Lung microvascular endothelial cell (primary cell): ENCODE results near the gene TLE1. TPM values are rescaled to one million over a fixed set of nuclear protein-coding genes. Genes with fewer than 3 reads are reported as not detected.

Source experiments
- DNase-seq, 2 donors: peaks; one replicate each; pipeline versions ENCODE4 v3.0.0 to v3.0.0-alpha.2; 2010; ENCODE audit warnings: low read depth in 2 of 2
- total RNA-seq: library from RNA; depleted of rRNA; stranded (reverse); fragments of >200 nt; gene quantifications from 2 replicates; pipeline ENCODE4 v1.2.1, GENCODE V29; 2014

TLE1 gene
- total RNA-seq, 1 donor from 2014 or later: 96.4 TPM

DNA sequence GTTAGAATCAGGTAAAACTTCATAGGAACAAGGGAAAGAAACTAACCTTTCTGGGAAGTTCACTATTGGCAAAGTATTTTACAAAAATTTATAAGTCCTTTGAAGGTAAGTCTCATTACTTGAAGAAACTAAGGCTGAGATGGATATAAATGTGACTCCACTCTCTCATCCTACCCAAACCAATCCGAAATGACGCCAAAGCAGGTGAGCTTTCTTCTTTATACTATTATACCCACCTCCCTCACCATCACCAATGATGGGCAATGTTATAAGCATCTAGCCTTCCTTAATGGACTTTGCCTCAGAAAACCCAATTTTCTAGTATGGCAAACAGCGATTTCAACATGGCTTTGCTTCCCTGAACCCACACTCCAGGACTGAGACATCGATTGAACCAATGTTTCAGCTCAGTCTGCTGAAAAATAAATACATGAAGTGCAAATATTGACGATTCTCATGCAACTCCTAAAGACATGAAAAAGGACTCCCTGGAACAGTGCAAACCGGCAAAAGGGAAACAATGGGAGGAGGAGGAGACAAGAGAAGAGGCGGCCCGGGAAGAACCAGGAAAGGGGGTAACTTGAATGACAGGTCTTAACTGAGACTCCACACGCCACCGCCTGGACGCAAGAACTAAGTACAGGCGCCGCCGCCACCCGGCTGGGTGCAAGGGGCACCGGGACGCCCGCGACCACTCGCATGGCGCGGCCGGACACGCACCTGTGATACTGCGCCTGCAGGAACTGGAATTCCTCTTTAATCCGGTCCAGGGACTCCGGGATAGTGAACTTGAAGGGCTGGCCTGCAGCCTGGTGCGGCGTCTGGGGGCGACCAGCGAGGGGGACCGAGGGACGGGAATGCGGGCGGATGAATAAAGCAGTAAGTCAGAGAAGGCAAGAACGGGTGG is 2.5 kb downstream of the TLE1 start:
- DNase-seq: peak; percentile 89 to 94

DNA sequence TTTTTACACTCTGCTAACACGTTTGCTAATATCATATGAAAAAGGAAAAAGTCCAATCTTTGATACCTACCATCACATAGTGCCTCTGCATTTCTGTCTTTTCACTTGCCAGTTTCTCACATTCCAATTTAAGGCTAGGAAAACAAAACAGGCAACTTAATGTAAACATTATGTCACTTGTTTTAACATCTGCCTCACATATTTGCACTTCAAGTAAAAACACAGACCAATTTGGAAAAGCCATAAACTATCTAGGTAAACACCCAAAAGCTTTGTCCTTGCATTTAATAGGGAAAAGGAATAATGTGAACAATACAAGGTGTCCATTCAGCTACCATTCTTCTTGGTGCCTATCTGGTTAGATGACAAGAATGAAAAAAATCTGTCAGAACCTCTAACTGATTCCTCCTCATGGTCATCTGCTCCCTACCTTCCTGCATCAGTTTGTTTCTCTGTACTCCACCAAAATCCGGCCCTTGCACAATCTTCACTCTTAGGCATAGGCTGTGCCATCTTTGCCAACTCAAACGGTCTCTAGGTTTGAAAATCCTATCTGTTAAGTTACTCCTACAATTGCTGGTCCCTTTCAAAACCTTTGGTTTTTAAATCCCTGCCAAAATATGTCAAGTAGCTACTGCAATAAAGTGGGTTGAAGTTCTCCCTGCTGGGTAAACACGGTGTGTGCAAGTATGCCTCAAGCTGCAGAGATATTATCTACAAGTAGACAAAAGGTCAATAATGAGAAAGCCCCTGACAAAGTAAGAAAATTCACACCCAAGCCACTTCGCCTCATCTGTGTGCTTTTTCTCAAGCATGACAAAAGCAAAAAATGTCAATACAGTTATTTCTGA is 3.4 kb downstream of the TLE1 start:
- DNase-seq: peak in 1 of 2 donors; percentile 45

DNA sequence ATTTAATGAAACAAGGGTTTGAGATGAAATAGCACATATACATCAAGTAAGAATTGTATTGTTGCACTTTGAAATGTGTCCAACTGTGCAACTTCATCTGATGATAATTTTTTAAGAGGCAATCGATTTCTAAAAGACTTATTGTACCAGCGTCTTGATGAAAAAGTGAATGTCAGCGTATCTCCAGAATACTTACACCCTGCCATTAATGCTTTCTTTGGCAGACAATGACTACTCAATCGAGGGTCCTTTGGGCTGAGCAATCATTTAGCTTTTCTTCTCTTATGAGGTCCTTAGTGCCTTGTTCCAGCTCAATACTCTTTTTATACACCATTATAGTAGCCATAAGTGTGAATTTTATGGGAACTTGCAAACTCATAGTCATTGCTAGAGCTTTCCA is 4.7 kb downstream of the TLE1 start:
- DNase-seq: no peak

DNA sequence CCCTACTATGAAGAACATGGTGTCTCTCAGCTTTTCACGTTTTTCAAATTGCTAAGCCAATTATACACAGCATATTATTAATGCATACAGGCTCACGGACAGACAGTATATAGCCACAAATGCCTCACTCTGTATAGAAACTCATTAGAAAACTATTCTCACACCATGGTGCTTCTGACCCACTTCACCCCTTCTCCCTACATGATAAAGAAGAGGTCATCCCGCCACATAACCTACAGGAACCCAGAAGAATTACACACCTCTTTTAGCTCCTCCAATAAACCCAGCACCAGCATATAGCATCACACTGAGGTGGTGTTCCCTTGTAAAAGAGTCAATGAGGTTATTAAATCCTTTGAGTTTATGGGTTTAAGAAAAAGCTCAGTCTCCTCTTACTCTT is 5.6 kb downstream of the TLE1 start:
- no peak for DNase-seq

DNA sequence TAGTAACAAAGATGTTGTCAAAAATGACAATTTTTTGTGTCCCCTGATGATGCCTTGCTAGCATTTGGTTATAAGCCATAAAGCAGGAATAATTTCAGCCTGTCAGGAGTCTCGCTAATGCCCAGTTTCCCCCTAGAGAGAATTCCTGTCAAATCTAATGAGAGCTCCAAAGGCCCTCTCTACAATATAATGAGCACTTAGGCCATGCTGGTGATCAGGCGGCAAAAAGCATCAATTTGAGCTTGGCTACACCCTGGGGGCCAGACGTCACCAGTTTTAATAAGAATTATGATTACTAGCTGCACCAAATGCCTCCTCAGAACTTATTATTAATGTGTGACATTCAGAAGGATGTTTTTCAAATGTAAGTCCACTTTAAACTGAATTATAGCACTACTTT is 6.1 kb downstream of the TLE1 start:
- DNase-seq: no peak

DNA sequence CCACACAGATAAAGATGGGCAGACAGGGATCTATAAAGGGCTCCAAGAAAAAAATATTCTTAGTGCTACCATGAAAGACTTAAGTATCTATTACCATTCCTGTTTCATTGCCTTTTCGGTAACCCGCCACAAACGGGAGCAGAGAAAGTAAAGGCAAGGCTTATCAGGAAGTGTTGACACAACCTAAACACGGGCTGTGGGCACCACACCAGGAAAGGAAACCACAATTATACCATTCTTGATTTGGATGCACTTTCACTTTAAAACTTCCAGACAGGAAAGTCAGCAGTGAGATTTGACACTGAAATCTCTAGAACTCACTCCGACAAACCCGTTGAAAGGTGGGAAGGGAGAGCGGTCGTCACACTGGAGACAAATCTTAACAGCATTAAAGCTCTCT is 6.5 kb downstream of the TLE1 start:
- peak; percentile 62 to 78 for DNase-seq

DNA sequence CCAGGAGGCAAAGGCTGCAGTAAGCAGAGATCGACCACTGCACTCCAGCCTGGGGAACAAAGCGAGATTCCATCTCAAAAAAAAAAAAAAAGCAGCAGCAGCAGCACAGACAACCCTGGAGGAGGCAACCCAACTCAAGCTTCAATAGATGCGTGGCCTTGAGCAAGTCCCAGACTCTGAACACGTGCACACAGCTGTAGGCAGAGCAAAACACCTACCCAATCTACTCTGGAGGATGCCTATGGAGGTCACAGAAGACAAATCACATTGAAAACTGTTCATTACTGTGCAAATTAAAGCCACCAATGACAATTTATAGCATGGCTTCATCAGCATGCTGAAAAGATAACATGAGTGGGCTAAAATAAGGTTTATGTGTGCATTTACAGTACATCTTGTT is 7.2 kb downstream of the TLE1 start:
- no peak for DNase-seq

DNA sequence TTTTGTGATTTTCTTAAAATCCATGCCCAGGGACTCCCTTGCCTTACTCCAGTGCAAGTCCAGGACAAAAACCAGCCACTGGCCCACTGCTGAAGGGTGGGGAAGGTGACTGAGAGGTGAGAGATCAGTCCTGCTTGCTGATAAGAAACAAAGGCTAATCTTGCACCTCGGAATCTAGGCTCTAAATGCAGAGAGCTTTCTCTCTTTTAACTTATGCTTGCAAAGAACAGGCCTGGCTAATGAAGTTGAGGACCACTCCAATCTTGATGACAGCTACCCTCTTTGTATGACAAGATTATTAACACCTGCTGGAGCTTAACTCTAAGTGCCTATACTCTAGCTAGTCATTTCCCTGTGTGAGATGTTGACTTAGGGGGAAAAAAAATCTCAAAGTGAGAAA is 8.8 kb downstream of the TLE1 start:
- DNase-seq: no peak

DNA sequence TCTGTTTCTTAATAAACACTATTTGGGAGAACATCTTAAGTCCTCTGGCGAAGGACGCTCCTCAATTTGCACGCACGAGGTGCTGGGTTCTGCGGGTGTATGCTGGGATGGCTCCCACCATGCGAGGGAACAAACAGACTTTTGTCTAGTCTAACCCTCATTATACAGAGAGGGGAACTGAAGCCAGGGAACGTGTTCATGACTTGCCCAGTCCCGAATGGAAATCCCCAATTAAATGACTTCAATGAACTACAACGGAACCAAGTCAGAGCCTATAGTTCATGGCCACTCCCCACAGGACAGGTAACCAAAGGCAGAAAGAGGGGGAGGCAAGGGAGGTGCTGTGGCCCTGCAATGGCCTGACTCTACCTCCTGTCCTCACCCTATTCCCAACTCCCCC is 9.3 kb downstream of the TLE1 start:
- DNase-seq: no peak

DNA sequence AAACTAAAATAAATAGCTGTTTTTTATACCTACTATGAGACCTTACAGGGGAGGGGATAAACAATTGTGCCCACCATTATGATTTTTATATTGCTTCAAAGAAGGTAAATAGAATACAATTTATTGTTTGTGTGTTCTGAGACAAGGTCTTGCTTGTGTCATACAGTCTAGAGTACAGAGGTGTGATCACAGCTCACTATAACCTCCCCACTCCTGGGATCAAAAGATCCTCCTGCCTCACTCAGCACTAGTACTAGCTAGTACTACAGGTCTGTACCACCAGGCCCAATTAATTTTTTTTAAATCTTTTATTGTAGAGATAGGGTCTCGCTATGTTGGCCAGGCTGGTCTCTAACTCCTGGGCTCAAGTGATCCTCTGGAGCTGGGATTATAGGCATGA is 11.3 kb downstream of the TLE1 start:
- DNase-seq: no peak

DNA sequence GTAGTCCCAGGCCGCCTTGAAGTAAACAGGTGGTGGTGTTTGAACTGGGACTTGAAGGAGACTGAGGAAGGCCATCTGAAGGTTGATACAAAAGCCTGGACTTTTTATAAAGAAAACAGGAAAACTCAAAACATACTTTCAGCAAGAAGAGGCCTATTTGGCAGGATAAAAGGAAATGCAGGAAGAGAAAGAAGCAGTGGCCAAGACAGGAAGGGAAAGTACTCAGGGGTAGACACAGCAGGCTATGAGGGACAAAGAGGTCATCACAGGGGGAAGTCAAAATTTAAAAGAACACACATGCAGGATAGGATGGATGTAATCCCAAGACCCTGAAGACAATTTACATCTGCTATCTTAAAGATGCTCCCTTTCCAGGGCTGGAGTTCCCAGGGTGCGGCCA is 13.0 kb downstream of the TLE1 start:
- peak in 1 of 2 donors; percentile 29 for DNase-seq

DNA sequence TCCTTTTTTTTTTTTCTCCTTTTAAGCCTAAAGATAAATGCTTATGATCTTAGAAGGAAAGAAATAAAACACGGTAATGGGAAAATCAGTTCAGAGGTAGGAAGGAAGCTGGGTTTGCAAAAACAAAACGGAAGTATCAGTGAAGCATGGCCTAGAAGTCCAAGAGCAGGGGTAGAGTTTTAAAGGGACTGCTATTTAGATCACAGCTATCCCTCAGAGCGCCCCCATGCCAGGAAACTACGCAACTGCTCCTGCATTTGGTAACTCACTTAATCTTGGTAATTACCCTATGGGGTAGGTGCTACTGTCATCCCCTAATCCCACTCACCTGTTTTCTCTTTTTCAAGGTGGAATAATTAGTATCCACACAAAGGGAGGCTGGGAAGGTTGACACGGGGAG is 16.0 kb downstream of the TLE1 start:
- no peak for DNase-seq

DNA sequence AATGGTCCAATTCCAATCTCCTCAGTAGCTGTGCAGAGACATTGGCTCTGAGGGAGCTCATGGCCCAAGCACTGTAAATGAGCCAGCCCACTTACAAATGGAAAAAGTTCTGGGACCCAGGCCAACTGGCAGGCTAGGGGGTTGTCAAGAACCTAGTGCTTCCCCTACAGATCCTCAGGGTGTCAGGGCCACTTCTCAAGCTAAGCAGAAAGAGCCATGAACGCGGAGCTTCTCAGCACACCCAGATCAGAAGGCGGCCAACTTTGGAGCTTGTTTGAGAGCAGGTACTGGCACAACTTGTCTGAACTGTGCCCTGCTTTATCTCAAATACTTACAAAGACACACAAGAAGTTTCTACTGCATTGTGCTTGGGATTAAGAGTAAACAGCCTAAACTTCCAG is 17.5 kb downstream of the TLE1 start:
- peak; percentile 36 to 74 for DNase-seq

DNA sequence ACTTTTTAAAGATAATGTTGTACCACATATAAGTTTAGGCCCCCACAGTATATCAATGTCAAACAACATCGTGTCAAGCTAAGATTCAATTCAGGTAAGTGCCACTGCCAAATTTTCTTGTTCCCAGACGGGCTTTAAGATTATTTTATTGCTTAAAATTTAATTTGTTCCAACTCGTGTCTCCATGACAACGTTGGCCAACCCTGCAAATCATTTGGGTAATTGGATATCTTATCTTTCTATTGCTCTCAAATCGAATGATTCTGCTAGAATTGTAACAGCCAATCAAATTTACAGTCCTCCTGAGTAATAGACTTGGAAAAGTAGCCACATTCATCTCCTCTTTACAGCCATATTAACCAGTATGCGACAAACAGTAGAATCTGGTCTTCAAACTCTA is 19.5 kb downstream of the TLE1 start:
- DNase-seq: no peak

DNA sequence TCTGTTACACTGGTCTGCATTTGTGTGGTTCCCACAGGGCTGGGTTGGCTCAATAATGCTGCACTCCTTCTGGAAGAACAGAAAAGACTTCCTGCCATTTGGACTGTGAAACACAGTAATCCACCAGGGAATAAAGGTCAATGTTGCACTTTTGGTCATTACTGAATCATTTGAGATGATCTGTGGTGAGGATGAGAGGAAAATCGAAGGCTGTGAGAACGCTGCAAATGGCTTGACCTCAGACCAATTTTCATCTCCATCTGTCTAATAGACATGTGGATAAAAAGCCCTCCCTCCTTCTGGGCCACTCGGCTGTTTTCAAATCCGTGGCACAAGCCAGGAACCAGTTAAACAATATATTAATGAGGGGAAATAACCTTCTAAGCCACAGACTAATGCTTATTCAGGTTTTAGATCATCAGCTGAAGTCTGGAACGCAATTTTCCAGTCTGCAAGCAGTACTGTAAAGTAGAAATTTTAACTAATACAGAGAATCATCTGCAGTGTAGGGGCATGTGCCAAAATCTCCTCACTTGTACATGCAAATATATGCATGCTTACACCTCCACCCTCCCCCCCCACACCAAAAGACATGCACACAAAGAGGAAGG is 20.2 kb downstream of the TLE1 start:
- DNase-seq: no peak

DNA sequence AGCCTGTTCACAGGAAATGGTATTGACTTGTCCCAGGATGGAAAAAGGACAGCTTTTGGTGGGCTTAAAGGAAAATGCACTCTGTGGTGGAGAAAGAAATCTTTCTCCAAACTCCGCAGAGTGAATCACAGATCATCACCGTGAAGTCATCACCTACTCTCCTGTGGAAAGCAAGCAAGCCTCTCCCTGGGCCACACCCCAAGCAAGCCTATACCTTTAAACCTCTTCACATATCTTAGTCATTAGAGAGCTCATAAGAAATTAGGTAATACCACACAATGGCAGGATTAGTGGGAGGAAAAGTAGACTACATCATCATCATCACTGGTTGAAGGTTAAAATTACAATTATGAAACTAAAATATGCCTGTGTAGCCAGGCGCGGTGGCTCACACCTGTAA is 23.2 kb downstream of the TLE1 start:
- no peak for DNase-seq

DNA sequence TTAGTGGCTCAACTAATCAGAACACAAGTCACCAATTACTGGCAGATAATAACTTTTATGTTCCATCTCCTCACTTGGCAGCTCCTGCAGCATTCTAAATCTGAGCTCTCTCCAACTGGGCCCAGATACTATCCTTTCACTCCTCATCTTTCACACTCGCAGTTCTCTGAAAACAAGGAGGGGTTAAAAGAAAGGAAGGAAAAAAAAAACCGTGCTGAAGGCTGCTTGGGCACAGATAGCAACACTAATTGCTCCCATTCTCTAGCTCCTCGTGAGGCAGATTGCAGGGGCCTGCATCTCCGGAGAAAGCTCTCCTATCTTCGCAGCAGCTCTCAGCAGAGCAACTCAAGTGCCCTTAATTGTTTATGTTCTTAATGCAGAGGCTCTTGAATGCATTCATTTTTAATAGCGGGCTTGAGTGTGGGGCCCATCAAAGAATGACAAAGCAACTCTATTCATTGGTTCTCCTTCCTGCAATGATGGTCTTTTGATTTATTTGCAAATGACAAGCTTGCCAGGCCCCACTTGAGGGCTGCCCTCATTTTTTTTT is 23.9 kb downstream of the TLE1 start:
- no peak for DNase-seq

DNA sequence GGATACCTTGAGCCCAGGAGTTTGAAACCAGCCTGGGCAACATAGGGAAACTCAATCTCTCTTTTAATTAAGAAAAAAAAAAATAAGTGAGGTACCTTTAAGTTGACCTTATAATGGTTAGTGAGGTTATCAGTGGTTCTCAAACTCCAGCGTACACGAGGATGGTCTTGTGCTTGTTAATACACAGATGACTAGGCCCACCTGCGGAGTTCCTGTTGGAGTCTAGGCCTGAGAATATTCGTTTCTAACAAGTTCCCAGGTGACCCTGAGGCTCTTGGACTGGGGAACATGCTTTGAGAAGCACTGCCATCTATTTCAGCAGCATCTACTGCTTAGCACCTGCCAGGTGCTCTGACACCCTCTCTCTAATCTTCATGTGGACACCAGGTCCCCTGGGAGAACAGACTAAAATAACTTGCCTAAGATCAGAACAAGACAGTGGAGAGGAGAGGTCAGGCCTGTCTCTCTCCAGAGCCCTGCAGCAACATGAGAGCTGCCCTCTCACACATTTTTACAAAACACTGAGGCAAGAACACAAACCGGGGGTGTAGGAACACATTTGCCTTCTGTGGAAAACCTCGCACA is 24.6 kb downstream of the TLE1 start:
- DNase-seq: no peak

DNA sequence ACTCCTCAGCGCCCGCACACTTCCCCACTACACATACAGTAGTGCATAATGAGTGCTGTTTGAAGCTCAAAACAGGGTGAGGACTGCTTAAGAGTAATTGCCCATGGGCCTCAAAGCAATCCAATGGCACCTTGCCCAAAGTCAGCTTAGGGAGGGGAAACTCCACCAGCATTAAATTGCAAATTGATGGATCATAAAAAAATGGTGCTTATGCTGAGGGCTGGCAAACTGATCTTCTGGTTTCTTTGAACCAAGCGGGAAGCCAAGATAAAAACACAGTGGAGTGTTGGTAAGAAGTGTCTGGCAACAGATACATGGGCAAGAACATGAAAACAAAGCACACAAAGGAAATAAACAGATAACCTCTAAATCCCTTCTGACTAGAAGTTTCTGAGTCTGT is 28.0 kb downstream of the TLE1 start:
- DNase-seq: no peak

DNA sequence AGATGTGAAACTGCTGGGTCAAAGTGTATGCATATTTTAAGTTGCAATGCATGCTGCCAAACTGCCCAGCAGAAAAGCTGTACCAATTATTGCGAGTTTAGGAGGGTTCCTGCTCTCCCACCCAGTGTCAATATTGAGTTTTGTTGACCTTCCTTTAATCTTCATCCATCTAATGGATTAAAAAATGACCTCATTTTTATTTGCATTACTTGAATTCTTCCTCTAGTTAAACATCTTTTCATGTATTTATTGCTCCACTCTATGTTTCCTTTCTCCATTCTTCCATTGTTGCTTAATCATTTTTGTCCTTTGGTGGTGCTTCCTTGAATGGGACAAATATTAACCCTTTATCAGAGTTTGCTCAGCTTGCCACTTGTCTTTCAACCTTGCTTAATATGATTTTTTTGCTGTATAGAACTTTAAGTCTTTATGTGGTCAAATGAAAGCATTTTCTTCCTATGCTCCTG is 32.4 kb downstream of the TLE1 start:
- DNase-seq: no peak

DNA sequence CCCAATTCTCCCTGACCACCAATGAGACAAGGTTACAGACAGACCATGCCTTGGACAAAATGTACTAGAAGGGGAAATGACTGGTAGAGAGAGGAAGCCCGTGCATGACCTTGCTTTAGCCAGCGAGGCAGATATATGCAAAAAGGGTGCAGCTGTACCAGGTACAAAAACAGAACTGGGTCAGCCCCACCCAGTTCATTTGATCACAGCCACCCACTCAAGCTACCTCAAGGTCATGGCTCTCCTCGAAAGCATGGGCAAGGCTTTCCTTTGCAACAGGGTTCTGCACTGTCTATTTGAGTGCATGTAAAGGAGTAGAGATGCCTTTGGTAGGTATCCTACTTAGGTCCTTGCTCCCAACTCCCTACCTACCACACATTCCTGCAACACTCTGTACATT is 33.3 kb downstream of the TLE1 start:
- peak; percentile 30 to 58 for DNase-seq
